GM23248 (cell line): ENCODE measurements around the gene TBX21. TPM values are rescaled to one million over a fixed set of nuclear protein-coding genes. Genes with fewer than 3 reads are reported as not detected.
A peak's percentile ranks its signal among the peaks of the same experiment; 100 is the strongest.

ENCODE experiments used
- DNase-seq: peaks from one replicate; pipeline ENCODE4 v3.0.0-alpha.2; 2015
- H2AFZ ChIP-seq: fragments of 200-600 bp; sonication (generic); 2 replicates; pipeline ENCODE4 v1.6.1; 2016; ENCODE audit warnings: antibody characterized with exemption
- H3F3A ChIP-seq: fragments of 200-600 bp; sonication (generic); 2 replicates; pipeline ENCODE4 v1.6.1; 2016; ENCODE audit warnings: mild to moderate bottlenecking, antibody characterized with exemption, mixed run types; ENCODE audit not compliant: insufficient read depth
- H3K27ac ChIP-seq: fragments of 200-600 bp; sonication (generic); 2 replicates; pipeline ENCODE4 v1.5.1; 2016; ENCODE audit warnings: mild to moderate bottlenecking
- H3K27me3 ChIP-seq: fragments of 200-600 bp; sonication (generic); replicated peaks from 2 replicates; pipeline ENCODE4 v1.6.1; 2016; ENCODE audit warnings: mild to moderate bottlenecking; ENCODE audit not compliant: insufficient read depth
- H3K36me3 ChIP-seq: fragments of 200-600 bp; sonication (generic); 2 replicates; pipeline ENCODE4 v1.6.1; 2016; ENCODE audit warnings: low read depth, mild to moderate bottlenecking
- H3K4me1 ChIP-seq: fragments of 200-600 bp; sonication (generic); 2 replicates; pipeline ENCODE4 v1.6.1; 2016; ENCODE audit warnings: mild to moderate bottlenecking; ENCODE audit not compliant: insufficient read depth
- H3K4me2 ChIP-seq: fragments of 200-600 bp; sonication (generic); one replicate; pipeline ENCODE4 v1.6.1; 2016; ENCODE audit warnings: mild to moderate bottlenecking; ENCODE audit not compliant: unreplicated experiment
- H3K4me3 ChIP-seq: fragments of 200-600 bp; sonication (generic); 2 replicates; pipeline ENCODE4 v1.5.1; 2016; ENCODE audit warnings: mild to moderate bottlenecking
- H3K79me2 ChIP-seq: fragments of 200-600 bp; sonication (generic); 2 replicates; pipeline ENCODE4 v1.6.1; 2016; ENCODE audit warnings: mild to moderate bottlenecking; ENCODE audit not compliant: insufficient read depth
- H3K9ac ChIP-seq: fragments of 200-600 bp; sonication (generic); 2 replicates; pipeline ENCODE4 v1.6.1; 2016; ENCODE audit warnings: mild to moderate bottlenecking
- H3K9me2 ChIP-seq: fragments of 200-600 bp; sonication (generic); 2 replicates; pipeline ENCODE4 v1.6.1; 2016; ENCODE audit warnings: mixed run types, mild to moderate bottlenecking, moderate library complexity; ENCODE audit not compliant: insufficient read depth
- H3K9me3 ChIP-seq: fragments of 200-600 bp; sonication (generic); one replicate; pipeline ENCODE4 v1.6.1; 2017; ENCODE audit warnings: low read depth
- H4K20me1 ChIP-seq: fragments of 200-600 bp; sonication (generic); 2 replicates; pipeline ENCODE4 v1.6.0; 2016; ENCODE audit not compliant: insufficient read depth
- EZH2 ChIP-seq: fragments of 200-600 bp; sonication (generic); IDR thresholded peaks from 2 replicates; pipeline ENCODE4 v1.6.1; 2018; ENCODE audit warnings: antibody characterized with exemption, mild to moderate bottlenecking; ENCODE audit not compliant: insufficient read depth, poor library complexity, severe bottlenecking
- EZH2phosphoT487 ChIP-seq: fragments of 200-600 bp; sonication (generic); IDR thresholded peaks from 2 replicates; pipeline ENCODE4 v1.6.1; 2018; ENCODE audit warnings: antibody characterized with exemption, moderate library complexity, mild to moderate bottlenecking, low read depth; ENCODE audit not compliant: insufficient read depth
- WGBS, 2 experiments: methylation state at CpG; one replicate each; pipeline ENCODE4 v1.1.6; 2015 to 2017; ENCODE audit warnings: low lambda C conversion rate in 2 of 2, low coverage in 1 of 2; ENCODE audit errors: missing lambda C conversion rate in 2 of 2; 5-methylcytosine and 5-hydroxymethylcytosine counted together
- in situ Hi-C: fragments of 300-500 bp; cut with MboI; formaldehyde crosslinking; loops from 2 replicates; pipeline ENCODE4 v1.15.0; 2020
- polyA plus RNA-seq: library from polyadenylated mRNA; unstranded; fragments of >200 nt; fragmentation: Nextera tagmentation; extraction: Ambion mirVana; gene quantifications from 2 replicates; pipeline ENCODE4 v1.2.1, GENCODE V29; 2016
- total RNA-seq: library from RNA; depleted of rRNA; stranded (reverse); fragments of >200 nt; shearing (Covaris generic); gene quantifications from 2 replicates; pipeline ENCODE4 v1.2.3, GENCODE V29; 2014

Gene TBX21
- total and polyA plus RNA-seq, 2 experiments from 2014 or later, result not detected

DNA sequence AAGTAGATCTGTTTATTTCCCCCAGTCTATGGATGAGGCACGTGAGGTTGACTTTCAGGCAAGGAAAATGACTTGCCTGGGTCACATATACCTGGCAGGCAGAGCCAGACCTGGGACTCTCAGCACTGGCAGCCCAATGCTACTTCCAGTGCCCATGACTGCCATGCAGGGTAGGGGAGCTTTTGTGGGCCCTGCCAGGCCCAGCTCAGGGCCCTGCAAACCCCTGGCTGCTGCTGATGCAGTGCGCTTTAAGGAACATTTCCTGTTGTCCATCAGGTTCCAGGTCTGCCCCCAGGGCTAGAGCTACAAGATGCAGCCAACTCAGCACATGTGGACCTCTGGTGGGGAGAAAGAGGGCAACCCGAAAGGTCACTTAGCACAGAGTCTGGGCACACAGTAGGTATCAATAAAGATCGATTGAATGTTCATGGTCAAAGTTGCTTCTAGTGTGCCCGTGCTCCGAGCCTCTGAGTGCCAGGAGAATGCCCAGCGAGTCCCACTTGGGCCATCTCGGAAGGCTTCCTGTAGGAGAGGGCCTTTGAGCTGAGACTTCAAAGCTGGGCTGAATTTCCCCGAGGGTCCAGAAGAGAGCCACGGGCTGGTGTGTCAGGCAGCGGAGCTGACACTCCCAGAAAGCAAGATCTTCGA lies 513 bp upstream of the TBX21 start:
- H3K36me3 ChIP-seq, result no peaks in the 10 kb centered on the region
- 18 to 23% methylated on average over 12 of the region's 12 CpGs for WGBS, 2 experiments
- no peaks in the 10 kb centered on the region for H3K9me2 ChIP-seq
- in situ Hi-C loops, result no loop called here
- H3K9ac ChIP-seq, result no peak overlapping the region
- H3K79me2 ChIP-seq, result no peaks in the 10 kb centered on the region
- no peak overlapping the region for H3K27ac ChIP-seq
- no peak overlapping the region for H2AFZ ChIP-seq
- DNase-seq, result no peak
- TF ChIP-seq EZH2phosphoT487, result no peak
- TF ChIP-seq EZH2, result no peak
- H3K4me2 ChIP-seq, result no peak overlapping the region
- H3K9me3 ChIP-seq, result no peaks in the 10 kb centered on the region
- H3F3A ChIP-seq, result no peaks in the 10 kb centered on the region
- 0 out of 2 replicates have a peak overlapping the region, but pooled peaks have one; percentile 27 for H3K4me3 ChIP-seq
- H3K27me3 ChIP-seq, result peaks cover 65% of the 10 kb centered on the region
- H3K4me1 ChIP-seq, result no peaks in the 10 kb centered on the region
- H4K20me1 ChIP-seq, result no peaks in the 10 kb centered on the region

DNA sequence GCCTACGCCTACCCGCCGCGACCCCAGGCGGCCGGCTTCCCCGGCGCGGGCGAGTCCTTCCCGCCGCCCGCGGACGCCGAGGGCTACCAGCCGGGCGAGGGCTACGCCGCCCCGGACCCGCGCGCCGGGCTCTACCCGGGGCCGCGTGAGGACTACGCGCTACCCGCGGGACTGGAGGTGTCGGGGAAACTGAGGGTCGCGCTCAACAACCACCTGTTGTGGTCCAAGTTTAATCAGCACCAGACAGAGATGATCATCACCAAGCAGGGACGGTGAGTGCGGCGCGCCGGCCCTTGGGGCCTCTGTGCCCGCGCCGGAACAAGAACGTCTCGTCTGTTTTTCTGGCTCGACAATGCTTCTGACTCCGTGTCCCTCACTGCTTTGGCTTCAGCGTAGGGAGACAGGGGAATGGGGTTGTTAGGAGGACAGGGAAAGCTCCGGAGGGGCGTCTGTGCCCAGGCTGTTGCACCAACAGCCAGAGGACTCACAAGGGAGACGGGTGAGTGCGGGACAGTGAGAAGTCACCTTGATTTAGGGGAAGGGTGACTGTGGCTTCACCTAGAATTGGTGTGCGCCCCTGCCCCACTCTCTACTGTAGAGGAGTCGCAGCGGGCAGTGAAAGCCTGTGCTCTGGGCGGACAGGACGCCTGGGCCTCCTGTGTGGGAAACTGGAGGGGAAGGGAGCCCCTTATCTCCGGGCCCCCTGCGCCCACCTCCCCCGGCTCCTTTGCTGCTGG lies 806 bp downstream of the TBX21 start:
- no peak for TF ChIP-seq EZH2phosphoT487
- peak; percentile 81 for TF ChIP-seq EZH2
- H3K4me2 ChIP-seq, result peak overlapping the region; percentile 9
- H3K9ac ChIP-seq, result no peak overlapping the region
- H3K4me3 ChIP-seq, result peak overlapping the region; percentile 27; the same call in 1 of the 2 replicates
- no peaks in the 10 kb centered on the region for H4K20me1 ChIP-seq
- no peaks in the 10 kb centered on the region for H3K4me1 ChIP-seq
- no peak overlapping the region; the same call in 1 of the 2 replicates for H2AFZ ChIP-seq
- no peaks in the 10 kb centered on the region for H3K79me2 ChIP-seq
- H3K9me3 ChIP-seq, result no peaks in the 10 kb centered on the region
- H3K27me3 ChIP-seq, result peaks cover 60% of the 10 kb centered on the region
- in situ Hi-C loops, result no loop called here
- H3K27ac ChIP-seq, result no peak overlapping the region
- DNase-seq, result peak; percentile 16
- no peaks in the 10 kb centered on the region for H3K9me2 ChIP-seq
- H3F3A ChIP-seq, result no peaks in the 10 kb centered on the region
- no peaks in the 10 kb centered on the region for H3K36me3 ChIP-seq
- WGBS, 2 experiments, result 6 to 7% methylated on average over 55 to 58 of the region's 60 CpGs

DNA sequence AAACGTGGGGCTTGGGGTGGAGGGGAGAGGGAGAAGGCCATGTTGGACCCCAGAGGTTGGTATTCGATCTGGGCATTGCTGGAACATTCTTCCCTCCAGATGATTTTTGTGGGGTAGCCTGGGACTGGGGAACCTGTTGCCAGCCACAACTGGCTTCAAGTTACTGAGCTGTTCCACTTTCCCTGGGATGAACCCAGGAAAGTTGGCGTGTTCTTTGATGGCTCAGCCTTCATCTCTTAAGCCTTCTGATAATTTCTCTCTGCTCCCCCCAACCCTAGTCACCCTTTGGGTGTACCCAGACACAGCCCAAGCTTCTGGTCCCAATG lies 2.1 kb downstream of the TBX21 start:
- no peaks in the 10 kb centered on the region for H3K9me2 ChIP-seq
- no peaks in the 10 kb centered on the region for H3K4me1 ChIP-seq
- H3K9me3 ChIP-seq, result no peaks in the 10 kb centered on the region
- no peaks in the 10 kb centered on the region for H3K36me3 ChIP-seq
- no peaks in the 10 kb centered on the region for H4K20me1 ChIP-seq
- no peak overlapping the region for H3K27ac ChIP-seq
- no peak for TF ChIP-seq EZH2
- no peak for TF ChIP-seq EZH2phosphoT487
- H2AFZ ChIP-seq, result no peak overlapping the region
- in situ Hi-C loops, result no loop called here
- no peak overlapping the region for H3K4me2 ChIP-seq
- H3F3A ChIP-seq, result no peaks in the 10 kb centered on the region
- H3K4me3 ChIP-seq, result no peak overlapping the region
- H3K27me3 ChIP-seq, result peaks cover 47% of the 10 kb centered on the region
- no peak overlapping the region for H3K9ac ChIP-seq
- DNase-seq, result no peak
- no peaks in the 10 kb centered on the region for H3K79me2 ChIP-seq
- WGBS, 2 experiments, result 64 to 73% methylated on average over 3 of the region's 3 CpGs

GRCh38 chr17:47735536-47736011 lies 2.5 kb downstream of the TBX21 start:
- Histone ChIP-seq H3F3A (no peaks in the 10 kb centered on the region), H2AFZ (no peak overlapping the region), H3K36me3 (no peaks in the 10 kb centered on the region), H3K4me1 (no peaks in the 10 kb centered on the region), H3K79me2 (no peaks in the 10 kb centered on the region), H3K9me3 (no peaks in the 10 kb centered on the region), H3K27ac (no peak overlapping the region), H3K9me2 (no peaks in the 10 kb centered on the region), H3K9ac (no peak overlapping the region), H4K20me1 (no peaks in the 10 kb centered on the region), H3K27me3 (peaks cover 43% of the 10 kb centered on the region), H3K4me3 (no peak overlapping the region), H3K4me2 (no peak overlapping the region)
- TF ChIP-seq EZH2 (no peak), EZH2phosphoT487 (no peak)
- no peak for DNase-seq
- 82 to 87% methylated on average over 3 of the region's 3 CpGs for WGBS, 2 experiments
- in situ Hi-C loops, result no loop called here
